ES-I3 (cell line): ENCODE measurements around the gene DIPK1A.

Experiments
- H3K36me3 ChIP-seq: 2 replicates; pipeline ENCODE4 v1.6.1; 2013; ENCODE audit warnings: mild to moderate bottlenecking, low read length, control low read depth, moderate library complexity; ENCODE audit not compliant: insufficient read depth
- H3K4me1 ChIP-seq: 2 replicates; pipeline ENCODE4 v1.6.1; 2013; ENCODE audit warnings: mild to moderate bottlenecking, control low read depth, low read length; ENCODE audit not compliant: insufficient read depth
- H3K9ac ChIP-seq: 2 replicates; pipeline ENCODE4 v1.6.1; 2013; ENCODE audit warnings: low read depth, mild to moderate bottlenecking, low read length, moderate library complexity
- H3K9me3 ChIP-seq: 2 replicates; pipeline ENCODE4 v1.6.1; 2013; ENCODE audit warnings: mild to moderate bottlenecking, low read length, moderate library complexity; ENCODE audit not compliant: control insufficient read depth, insufficient read depth

Gene DIPK1A

GRCh38 chr1:92927870-92928269 lies 33.4 kb downstream of the DIPK1A start:
- H3K9ac ChIP-seq, result no peak overlapping the region
- no peaks in the 10 kb centered on the region for H3K36me3 ChIP-seq
- H3K4me1 ChIP-seq, result no peaks in the 10 kb centered on the region
- no peaks in the 10 kb centered on the region for H3K9me3 ChIP-seq

DNA sequence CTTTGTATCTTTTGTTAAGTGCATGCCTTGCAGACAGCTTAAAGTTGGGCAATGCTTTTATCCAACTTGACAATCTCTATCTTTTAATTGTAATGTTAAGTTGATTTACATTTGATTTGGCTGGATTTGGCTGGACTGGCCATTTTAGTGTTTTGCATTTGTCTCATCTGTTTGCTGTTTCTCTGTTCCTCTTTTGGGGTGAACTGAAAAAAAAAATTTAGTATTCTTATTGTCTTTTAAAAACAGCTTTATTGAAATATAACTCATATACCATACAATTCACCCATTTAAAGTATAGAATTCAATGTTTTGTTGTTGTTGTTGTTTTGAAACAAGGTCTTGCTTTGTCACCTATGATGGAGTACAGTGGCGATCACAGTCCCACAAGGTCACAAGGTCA lies 34.4 kb downstream of the DIPK1A start:
- no peaks in the 10 kb centered on the region for H3K9me3 ChIP-seq
- no peak overlapping the region for H3K9ac ChIP-seq
- H3K4me1 ChIP-seq, result no peaks in the 10 kb centered on the region
- H3K36me3 ChIP-seq, result no peaks in the 10 kb centered on the region

- no peak overlapping the region for H3K9ac ChIP-seq
- H3K36me3 ChIP-seq, result no peaks in the 10 kb centered on the region
- H3K9me3 ChIP-seq, result no peaks in the 10 kb centered on the region
- no peaks in the 10 kb centered on the region for H3K4me1 ChIP-seq
Observed at GRCh38 chr1:92924501-92924900, 36.8 kb downstream of the DIPK1A start.

DNA sequence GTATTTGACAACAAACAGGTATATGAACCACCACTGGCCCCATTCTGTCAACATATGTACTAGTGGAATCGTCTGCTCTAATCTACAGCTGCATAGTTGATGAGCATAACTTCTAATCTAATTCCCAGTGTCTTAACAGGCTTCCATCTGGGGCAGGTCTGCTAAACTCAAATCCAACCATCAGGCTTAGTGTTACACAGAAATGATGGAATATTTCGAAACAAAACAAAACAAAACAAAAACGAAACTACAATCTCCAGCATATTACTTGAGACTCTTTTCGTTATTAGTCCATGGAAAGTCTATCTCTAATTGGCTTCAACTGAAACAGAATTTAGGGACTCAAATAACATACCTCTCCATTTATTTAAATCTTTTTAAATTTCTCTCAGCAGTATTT lies 37.6 kb downstream of the DIPK1A start:
- no peaks in the 10 kb centered on the region for H3K36me3 ChIP-seq
- H3K9me3 ChIP-seq, result no peaks in the 10 kb centered on the region
- H3K4me1 ChIP-seq, result no peaks in the 10 kb centered on the region
- no peak overlapping the region for H3K9ac ChIP-seq

- Histone ChIP-seq H3K9ac (no peak overlapping the region), H3K36me3 (no peaks in the 10 kb centered on the region)
Observed at GRCh38 chr1:92922356-92923035, 38.8 kb downstream of the DIPK1A start.

GRCh38 chr1:92921031-92922023 lies 39.9 kb downstream of the DIPK1A start:
- no peaks in the 10 kb centered on the region for H3K4me1 ChIP-seq
- H3K36me3 ChIP-seq, result no peaks in the 10 kb centered on the region
- H3K9me3 ChIP-seq, result no peaks in the 10 kb centered on the region
- H3K9ac ChIP-seq, result no peak overlapping the region

More at GRCh38 chr1:92922356-92923035, 38.8 kb downstream of the DIPK1A start:
- Histone ChIP-seq H3K9me3 (no peaks in the 10 kb centered on the region), H3K4me1 (no peaks in the 10 kb centered on the region)

GRCh38 chr1:92916899-92917298 lies 44.4 kb downstream of the DIPK1A start:
- H3K36me3 ChIP-seq, result no peaks in the 10 kb centered on the region
- H3K9ac ChIP-seq, result no peak overlapping the region
- no peaks in the 10 kb centered on the region for H3K9me3 ChIP-seq
- no peaks in the 10 kb centered on the region for H3K4me1 ChIP-seq

DNA sequence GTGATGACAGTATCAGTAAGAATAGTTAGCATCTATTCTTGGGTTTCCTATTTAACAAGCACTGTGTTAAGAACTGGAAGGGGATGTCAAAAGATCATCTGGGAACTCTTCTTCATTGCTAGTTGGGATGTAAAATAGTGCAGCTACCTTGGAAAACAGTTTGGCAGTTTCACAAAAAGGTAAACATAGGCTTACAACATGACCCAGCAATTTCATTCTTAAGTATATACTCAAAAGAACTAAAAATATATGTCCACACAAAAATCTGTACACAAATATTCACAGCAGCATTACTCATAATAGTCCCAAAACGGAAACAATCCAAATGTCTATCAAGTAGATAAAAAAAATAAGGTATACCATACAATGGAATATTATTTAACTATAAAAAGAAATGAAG lies 45.7 kb downstream of the DIPK1A start:
- Histone ChIP-seq H3K4me1 (no peaks in the 10 kb centered on the region), H3K9ac (no peak overlapping the region), H3K9me3 (no peaks in the 10 kb centered on the region), H3K36me3 (no peaks in the 10 kb centered on the region)

- no peak overlapping the region for H3K9ac ChIP-seq
- no peaks in the 10 kb centered on the region for H3K4me1 ChIP-seq
- H3K36me3 ChIP-seq, result no peaks in the 10 kb centered on the region
- no peaks in the 10 kb centered on the region for H3K9me3 ChIP-seq
Observed at GRCh38 chr1:92913093-92913819, 48.0 kb downstream of the DIPK1A start.

- H3K36me3 ChIP-seq, result no peaks in the 10 kb centered on the region
- H3K9ac ChIP-seq, result no peak overlapping the region
Observed at GRCh38 chr1:92910081-92910480, 51.2 kb downstream of the DIPK1A start.

DNA sequence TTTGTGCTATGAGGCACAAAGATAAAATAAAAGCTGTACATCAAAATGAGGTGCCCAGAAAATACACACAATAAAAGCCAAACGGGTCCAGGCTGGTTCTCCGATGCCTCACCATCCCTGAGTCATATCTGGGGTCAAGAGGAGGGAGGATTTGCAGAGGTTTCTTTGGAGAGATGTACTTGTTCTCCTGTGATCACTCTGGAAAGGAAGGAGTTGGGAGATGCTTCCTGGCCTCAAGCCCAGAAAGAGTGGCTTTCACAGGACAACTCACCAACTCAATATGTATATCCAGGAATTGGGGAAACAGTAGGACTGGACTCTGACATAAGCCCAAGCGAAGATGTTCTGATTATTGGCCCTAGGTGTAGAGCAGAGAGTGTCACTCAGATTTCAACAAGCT lies 51.9 kb downstream of the DIPK1A start:
- Histone ChIP-seq H3K36me3 (no peaks in the 10 kb centered on the region), H3K9ac (no peak overlapping the region), H3K4me1 (no peaks in the 10 kb centered on the region), H3K9me3 (no peaks in the 10 kb centered on the region)

More at GRCh38 chr1:92910081-92910480, 51.2 kb downstream of the DIPK1A start:
- no peaks in the 10 kb centered on the region for H3K9me3 ChIP-seq
- H3K4me1 ChIP-seq, result no peaks in the 10 kb centered on the region

DNA sequence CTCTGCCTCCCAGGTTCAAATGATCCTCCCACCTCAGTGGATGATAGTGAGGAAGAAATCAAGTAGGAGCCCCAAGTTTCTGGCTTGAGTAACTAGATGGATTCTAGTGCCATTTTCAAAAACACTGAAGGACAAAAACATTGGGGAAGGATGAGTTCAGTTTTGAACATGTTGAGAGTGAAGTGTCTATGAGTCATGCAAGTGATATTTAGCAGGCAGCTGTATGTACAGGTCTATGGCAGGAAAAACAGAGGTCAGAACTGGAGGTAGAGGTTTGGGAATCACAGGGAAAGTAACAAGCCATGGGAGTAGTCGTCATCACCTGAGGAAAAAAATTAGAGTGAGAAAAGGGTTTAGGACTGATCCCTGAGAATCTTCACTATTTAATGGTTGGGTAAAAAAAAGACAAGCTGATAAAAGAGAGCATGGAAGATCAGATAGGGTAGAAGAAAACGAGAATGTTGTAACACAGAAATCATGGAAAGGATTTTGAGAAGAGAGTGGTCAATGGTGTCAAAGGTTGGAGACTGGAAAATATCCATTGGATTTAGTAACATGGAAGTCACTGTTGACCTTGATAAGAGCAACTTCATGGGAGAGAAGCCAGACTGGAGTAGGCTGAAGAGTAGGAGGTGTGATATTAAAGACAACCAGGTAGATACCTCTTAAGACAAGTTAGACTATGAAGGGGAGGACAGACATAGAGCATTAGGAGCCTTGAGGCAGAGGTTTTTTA lies 53.1 kb downstream of the DIPK1A start:
- Histone ChIP-seq H3K36me3 (no peaks in the 10 kb centered on the region), H3K4me1 (no peaks in the 10 kb centered on the region), H3K9me3 (no peaks in the 10 kb centered on the region), H3K9ac (no peak overlapping the region)

DNA sequence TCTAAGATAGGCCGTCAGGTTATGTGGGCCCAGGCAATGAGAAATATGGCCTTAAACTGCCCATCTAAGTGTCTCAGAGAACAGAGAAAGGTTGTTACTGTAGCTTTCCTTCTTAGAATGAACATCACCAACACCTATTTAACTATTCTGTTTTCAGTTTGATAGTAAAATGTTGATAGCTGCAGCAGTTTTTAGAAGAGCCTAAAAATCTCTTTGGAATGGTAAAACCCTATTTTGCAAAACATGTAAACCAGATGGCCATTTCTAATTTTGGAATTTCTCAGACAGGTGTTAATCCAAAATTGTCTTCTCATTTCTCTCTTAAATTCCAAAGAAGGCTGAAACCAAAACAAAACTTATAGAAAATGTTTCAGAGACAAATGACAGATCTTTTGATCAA lies 57.5 kb downstream of the DIPK1A start:
- no peak overlapping the region for H3K9ac ChIP-seq
- no peaks in the 10 kb centered on the region for H3K36me3 ChIP-seq
- no peaks in the 10 kb centered on the region for H3K4me1 ChIP-seq

GRCh38 chr1:92902406-92902744 lies 58.9 kb downstream of the DIPK1A start:
- Histone ChIP-seq H3K4me1 (no peaks in the 10 kb centered on the region), H3K9ac (no peak overlapping the region), H3K9me3 (no peaks in the 10 kb centered on the region), H3K36me3 (no peaks in the 10 kb centered on the region)

More for the DNA sequence above, 57.5 kb downstream of the DIPK1A start:
- no peaks in the 10 kb centered on the region for H3K9me3 ChIP-seq
